Measurements from ENCODE around the gene PTPRT.

DNA sequence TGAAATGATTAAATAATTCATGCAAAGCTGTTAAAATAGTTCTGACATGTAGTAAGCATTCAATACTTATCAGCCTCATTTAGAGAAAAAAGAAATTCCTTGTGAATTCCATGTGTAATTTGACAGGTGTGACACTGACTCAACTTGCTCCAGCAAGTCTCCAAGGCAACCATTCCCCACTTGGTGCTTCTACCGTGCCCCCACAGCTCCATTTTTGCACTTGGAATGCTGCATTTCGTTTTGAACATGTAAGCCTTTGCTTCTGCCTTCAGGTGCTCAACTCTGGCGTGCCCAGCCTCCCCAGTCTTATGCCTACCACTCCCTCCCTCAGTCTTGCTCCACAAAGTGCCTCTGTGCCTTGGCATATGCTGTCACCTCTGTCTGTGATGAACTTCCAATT is 810.9 kb downstream of the PTPRT start:
- TF ChIP-seq POLR2AphosphoS5 (IDR thresholded peaks at IDR 0.05) = no peak
- TF ChIP-seq, protein P1, sequence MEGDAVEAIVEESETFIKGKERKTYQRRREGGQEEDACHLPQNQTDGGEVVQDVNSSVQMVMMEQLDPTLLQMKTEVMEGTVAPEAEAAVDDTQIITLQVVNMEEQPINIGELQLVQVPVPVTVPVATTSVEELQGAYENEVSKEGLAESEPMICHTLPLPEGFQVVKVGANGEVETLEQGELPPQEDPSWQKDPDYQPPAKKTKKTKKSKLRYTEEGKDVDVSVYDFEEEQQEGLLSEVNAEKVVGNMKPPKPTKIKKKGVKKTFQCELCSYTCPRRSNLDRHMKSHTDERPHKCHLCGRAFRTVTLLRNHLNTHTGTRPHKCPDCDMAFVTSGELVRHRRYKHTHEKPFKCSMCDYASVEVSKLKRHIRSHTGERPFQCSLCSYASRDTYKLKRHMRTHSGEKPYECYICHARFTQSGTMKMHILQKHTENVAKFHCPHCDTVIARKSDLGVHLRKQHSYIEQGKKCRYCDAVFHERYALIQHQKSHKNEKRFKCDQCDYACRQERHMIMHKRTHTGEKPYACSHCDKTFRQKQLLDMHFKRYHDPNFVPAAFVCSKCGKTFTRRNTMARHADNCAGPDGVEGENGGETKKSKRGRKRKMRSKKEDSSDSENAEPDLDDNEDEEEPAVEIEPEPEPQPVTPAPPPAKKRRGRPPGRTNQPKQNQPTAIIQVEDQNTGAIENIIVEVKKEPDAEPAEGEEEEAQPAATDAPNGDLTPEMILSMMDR (IDR thresholded peaks at IDR 0.05) = no peak

All from gastroesophageal sphincter (tissue), 3 donors.